ENCODE results near the gene CFD.

DNA sequence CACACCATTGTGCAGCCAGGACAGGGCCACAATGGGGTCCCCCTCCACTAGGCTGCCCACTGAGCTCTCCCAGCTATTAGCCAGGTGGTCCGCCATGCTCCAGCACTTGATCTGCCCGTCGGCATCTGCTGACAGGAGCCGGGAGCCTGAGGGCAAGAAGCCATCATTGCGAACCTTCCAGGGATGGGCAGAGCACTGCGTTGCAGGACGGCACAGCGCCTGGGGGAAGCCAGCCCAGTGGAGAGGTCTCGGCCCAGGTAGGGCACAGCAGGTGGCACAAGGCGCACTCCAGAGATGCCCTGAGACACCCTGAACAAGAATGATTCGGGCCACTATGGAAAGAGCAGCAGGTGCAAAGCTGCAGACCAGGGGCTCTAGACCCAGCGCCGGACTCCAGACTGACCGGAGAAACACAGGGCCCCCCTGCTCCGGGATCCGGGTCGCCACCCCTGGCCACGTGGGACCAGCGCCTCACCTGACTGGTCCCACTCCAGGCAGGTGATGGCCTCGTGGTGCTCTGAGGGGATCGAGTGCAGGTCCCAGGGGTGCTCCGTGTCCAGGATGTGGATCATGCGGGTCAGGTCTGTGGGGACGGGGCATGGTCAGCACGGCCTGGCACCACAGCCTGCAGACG lies 30.3 kb downstream of the CFD start:
- TF ChIP-seq, protein P1, sequence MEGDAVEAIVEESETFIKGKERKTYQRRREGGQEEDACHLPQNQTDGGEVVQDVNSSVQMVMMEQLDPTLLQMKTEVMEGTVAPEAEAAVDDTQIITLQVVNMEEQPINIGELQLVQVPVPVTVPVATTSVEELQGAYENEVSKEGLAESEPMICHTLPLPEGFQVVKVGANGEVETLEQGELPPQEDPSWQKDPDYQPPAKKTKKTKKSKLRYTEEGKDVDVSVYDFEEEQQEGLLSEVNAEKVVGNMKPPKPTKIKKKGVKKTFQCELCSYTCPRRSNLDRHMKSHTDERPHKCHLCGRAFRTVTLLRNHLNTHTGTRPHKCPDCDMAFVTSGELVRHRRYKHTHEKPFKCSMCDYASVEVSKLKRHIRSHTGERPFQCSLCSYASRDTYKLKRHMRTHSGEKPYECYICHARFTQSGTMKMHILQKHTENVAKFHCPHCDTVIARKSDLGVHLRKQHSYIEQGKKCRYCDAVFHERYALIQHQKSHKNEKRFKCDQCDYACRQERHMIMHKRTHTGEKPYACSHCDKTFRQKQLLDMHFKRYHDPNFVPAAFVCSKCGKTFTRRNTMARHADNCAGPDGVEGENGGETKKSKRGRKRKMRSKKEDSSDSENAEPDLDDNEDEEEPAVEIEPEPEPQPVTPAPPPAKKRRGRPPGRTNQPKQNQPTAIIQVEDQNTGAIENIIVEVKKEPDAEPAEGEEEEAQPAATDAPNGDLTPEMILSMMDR (conservative IDR thresholded peaks at IDR 0.05; ENCODE audit: low read depth in 2 of 2) = no peak
- no peak for TF ChIP-seq EZH2 (IDR thresholded peaks at IDR 0.05; ENCODE audit: low read depth, unreplicated experiment)
- TF ChIP-seq POLR2AphosphoS5 (IDR thresholded peaks at IDR 0.05; ENCODE audit: low read depth) = no peak
- TF ChIP-seq EZH2phosphoT487 (IDR thresholded peaks at IDR 0.05; ENCODE audit: unreplicated experiment) = no peak
- no peak for TF ChIP-seq CREB1 (CRISPR knock-in tag; IDR thresholded peaks at IDR 0.05; ENCODE audit: low read depth)
- TF ChIP-seq, protein P2, sequence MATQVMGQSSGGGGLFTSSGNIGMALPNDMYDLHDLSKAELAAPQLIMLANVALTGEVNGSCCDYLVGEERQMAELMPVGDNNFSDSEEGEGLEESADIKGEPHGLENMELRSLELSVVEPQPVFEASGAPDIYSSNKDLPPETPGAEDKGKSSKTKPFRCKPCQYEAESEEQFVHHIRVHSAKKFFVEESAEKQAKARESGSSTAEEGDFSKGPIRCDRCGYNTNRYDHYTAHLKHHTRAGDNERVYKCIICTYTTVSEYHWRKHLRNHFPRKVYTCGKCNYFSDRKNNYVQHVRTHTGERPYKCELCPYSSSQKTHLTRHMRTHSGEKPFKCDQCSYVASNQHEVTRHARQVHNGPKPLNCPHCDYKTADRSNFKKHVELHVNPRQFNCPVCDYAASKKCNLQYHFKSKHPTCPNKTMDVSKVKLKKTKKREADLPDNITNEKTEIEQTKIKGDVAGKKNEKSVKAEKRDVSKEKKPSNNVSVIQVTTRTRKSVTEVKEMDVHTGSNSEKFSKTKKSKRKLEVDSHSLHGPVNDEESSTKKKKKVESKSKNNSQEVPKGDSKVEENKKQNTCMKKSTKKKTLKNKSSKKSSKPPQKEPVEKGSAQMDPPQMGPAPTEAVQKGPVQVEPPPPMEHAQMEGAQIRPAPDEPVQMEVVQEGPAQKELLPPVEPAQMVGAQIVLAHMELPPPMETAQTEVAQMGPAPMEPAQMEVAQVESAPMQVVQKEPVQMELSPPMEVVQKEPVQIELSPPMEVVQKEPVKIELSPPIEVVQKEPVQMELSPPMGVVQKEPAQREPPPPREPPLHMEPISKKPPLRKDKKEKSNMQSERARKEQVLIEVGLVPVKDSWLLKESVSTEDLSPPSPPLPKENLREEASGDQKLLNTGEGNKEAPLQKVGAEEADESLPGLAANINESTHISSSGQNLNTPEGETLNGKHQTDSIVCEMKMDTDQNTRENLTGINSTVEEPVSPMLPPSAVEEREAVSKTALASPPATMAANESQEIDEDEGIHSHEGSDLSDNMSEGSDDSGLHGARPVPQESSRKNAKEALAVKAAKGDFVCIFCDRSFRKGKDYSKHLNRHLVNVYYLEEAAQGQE (IDR thresholded peaks at IDR 0.05; ENCODE audit: unreplicated experiment) = no peak
- no peak for TF ChIP-seq JUNB (IDR thresholded peaks at IDR 0.05; ENCODE audit: unreplicated experiment)

All from GM23338 (cell line).